GM12872 (cell line): ENCODE data around the gene CHI3L1.

Experiments used
- CTCF ChIP-seq: IDR thresholded peaks from 3 replicates; pipeline ENCODE4 v1.5.1; 2011; ENCODE audit warnings: low read depth, mild to moderate bottlenecking, low read length, moderate library complexity; ENCODE audit not compliant: insufficient read depth

The CHI3L1 gene

GRCh38 chr1:203151362-203152157 lies 34.9 kb downstream of the CHI3L1 start:
- TF ChIP-seq CTCF: no peak

- TF ChIP-seq CTCF: no peak
These were observed 35.8 kb downstream of the CHI3L1 start for GRCh38 chr1:203150511-203151297.

- no peak for TF ChIP-seq CTCF
These were observed 37.2 kb downstream of the CHI3L1 start for GRCh38 chr1:203149188-203149840.

- TF ChIP-seq CTCF: no peak
These were observed 37.9 kb downstream of the CHI3L1 start for GRCh38 chr1:203148579-203148978.

- TF ChIP-seq CTCF: peak; percentile 75
These were observed 38.4 kb downstream of the CHI3L1 start for GRCh38 chr1:203148127-203148526.

- no peak for TF ChIP-seq CTCF
These were observed 39.1 kb downstream of the CHI3L1 start for GRCh38 chr1:203147376-203147775.

- TF ChIP-seq CTCF: no peak
These were observed 40.0 kb downstream of the CHI3L1 start for GRCh38 chr1:203146537-203146936.
